ENCODE measurements around the gene DOCK11.

DOCK11 gene

GRCh38 chrX:118503260-118504041 is 7.8 kb downstream of the DOCK11 start:
- DNase-seq = no peak

DNA sequence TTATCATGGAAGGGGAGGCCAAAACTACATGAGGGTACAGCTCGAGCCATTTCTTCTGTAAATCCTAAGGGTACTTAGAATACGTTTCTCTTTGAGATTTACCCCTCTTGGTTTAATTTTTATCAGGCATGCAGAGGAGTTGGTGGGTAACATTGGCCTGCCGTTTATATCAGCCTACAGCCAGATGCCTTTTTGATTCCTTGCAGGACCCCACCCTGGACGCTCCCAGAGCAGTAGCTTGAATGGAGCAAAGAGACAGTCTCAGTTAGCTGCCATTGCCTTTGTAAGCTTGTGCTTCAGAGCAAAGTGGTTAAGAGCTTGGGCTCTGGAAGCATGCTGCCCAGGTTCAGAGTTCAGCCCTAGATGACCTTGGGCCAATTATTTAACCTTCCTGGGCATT is 9.0 kb downstream of the DOCK11 start:
- DNase-seq = no peak

DNA sequence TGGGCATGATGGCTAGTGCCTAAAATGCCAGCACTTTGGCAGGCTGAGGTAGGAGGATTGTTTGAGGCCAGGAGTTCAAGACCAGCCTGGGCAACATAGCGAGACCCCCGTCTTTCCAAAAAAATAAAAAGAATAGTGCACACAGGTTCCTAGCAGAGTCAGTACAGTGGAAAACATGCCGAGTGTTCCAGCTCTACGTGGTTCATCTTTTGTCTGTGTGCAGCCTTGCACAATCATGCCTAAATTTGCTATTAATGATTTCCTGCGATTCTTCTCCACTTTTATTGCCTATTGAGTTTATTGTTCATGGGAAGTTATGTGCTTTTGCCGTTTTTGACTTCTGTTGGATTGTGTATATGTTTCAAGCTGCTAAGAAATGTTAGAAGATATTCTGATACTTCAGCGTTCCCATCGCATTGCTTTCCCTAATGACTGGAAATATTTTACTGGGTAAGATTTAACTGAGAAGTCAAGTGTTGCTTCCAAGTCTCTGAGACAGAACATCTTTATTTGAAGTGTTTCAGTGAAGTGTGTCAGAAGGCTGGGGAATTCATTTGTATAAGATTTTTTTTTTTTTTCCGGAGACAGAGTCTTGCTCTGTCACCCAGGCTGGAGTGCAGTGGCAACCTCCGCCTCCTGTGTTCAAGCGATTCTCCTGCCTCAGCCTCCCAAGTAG is 11.3 kb downstream of the DOCK11 start:
- DNase-seq = no peak

DNA sequence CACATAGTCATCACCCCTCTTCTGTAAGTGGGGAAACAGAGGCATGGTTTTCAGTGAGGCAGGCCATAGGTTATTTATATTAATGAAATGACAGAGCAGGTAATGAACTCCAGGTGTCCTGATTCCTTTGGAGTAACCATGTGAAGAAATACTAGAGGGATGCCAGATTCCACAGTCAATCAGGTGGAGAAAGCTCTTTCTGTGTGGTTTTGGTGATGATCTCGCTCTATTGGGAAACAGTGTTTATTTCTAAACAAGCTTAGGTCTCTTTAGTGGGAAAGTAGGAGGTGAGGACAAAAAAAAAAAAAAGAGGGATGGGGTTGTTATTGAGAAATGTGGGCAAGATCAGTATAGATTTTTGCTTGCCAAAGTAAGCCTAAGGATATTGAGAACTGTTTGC is 12.2 kb downstream of the DOCK11 start:
- DNase-seq = no peak

DNA sequence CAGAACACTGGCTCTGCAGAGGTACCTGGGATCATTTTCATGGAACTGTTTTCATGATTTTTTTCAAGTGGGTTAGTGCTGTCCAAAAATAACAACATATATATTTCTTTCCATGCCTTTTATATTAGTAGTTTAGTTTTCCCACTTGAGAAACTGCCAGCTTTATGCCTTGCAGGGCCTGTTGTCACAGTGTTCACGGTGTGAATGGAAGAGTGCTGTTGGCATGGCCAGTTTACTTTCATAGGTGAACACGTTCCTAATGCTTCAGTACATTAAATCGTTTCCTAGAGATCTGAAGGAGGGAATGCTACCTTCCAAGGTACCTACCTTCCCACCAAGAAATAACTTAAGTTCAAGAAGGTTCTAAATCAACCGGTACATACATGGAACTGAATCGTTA is 12.6 kb downstream of the DOCK11 start:
- no peak for DNase-seq

DNA sequence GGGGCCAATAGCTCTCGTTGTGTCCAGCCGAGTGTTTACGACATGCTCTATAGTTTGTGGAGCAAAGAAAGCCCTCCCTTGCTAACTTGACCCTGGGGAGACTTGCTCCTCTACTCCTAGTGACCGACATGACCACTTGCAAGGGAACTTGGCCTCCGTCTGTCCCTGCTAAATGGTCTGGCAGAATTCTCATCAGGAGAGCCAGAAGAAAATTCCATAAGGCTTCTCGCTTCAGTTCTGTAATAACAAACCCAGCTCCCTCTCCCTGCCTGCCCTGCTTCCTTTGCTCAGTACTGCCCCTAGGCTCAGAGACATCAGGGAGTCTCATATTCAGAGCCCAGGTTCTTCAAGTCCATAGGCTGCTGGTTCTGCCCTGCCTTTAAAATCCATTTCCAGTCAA is 13.0 kb downstream of the DOCK11 start:
- DNase-seq = no peak

DNA sequence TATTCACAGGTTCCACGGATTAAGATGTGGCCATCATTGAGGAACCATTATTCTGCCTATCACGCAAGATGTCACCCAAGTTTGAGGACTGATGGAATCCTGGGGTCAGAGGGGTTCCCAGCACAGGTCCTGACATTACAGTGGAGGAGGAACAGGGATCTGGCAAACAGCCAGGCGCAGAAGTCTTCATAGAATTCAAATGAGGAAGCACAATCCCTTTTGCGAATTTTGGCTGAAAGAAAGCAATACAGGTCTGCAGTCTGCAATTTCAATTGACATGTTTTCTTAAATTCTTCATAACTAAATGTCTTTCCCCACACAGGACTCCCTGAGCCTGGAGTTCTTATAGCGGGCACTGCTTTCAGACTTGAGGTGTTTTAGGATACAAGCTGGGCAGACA is 14.5 kb downstream of the DOCK11 start:
- no peak for DNase-seq

DNA sequence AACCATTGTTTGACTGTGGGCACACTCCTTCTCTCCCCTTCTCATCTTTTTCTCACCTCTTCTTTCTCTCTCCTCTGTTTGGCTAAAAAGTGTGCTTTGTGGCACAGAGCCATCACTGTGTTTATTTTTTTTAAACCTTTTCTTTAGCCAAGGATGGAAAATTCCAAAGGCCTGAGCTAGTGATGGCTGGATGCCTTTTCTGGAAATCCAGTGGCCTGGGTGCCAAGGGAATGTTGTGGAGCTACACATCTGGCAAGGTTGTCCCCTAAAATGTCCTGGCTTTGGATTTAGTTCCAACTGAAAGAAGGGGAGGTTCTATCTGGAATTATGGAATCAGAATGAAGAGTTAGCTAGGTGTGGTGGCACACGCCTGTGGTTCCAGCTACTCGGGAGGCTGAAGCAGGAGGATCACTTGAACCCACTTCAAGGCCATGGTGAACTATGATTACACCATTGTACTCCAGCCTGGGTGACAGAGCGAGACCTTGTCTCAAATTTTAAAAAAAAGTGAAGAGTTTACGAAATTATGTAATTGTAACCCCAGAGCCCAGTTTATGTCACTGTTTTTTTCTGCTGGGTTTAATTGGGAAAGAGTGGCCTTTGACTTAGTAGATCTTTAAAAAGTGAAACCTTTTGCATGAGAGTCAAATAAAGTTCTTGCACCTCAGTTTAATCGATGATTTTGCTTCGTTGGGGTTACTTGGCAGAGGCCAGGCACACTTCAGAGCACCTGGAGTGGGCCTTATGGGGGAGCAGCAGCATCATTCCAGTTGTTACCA is 17.7 kb downstream of the DOCK11 start:
- no peak for DNase-seq

DNA sequence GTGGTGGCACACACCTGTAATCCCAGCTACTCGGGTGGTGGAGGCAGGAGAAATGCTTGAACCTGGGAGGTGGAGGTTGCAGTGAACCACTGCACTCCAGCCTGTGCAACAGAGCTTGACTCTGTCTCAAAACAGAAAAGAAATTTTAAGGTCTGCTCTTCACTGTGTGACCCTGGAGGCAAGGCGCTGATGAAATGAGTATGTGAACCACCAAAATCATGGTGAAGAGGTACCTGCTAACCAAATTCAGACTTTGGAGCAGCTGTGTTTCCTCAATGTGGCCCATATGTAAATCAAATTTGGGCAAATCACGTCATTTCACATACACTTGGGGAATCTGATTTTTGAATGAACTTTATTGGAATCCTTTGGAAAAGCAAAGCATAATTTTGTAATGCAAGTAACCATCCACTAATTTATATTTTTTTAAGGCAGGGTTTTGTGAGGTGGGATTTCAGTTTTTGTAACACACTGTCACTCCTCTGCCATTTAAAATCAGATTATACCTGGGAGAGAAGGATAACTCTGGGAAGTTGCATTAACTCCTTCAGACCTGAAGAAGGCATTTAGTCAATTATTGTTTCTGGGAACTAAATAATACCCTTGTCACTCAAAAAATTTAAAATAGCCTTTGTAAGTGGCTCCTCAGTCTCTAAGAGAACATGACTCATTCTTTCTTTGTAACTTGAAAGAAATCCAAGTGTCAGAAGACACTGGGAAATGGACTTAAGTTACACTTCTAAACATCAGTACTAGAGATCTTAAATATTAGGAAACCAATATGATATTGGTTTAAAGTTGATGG is 24.0 kb downstream of the DOCK11 start:
- no peak for DNase-seq

GRCh38 chrX:118520216-118521206 is 24.9 kb downstream of the DOCK11 start:
- no peak for DNase-seq

DNA sequence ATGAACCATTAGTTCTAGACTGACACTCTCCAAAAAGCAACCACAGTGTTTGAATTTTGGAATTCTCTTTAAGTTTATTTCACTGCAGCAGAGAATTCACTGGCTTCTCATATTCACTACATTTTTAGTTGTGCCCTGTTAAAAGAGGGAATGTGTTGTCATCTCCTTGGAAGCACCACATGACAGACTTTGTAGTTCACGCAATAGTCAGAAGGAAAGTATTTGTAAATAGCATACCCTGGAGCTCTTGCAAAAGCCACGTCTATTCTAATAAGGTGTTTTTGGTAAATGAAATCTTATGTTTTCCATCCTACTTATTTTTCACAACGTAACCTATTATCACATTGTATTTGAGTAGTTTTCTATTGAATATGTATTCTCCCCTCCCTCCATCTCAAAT is 25.8 kb downstream of the DOCK11 start:
- DNase-seq = no peak

GRCh38 chrX:118522230-118522926 is 26.8 kb downstream of the DOCK11 start:
- no peak for DNase-seq

DNA sequence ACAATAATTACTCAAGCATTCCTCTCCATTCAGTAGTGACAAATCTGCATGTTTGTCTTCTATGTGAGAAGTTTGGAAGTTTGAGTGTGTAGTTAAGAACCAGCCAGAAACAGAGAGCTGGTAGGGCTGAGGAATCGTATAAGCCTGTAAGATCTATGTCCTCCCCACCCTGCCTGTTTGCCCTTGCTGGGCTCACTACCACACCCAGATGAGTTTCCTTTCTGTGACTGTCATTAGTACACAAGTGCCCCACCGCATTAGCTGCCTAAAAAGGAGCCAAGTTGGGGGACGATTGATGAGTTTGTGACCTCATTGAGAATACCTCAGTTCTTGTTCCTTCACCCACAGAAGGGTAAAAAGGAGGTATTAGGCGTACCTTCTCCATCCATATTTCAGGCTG is 28.3 kb downstream of the DOCK11 start:
- no peak for DNase-seq

- no peak for DNase-seq
Observed at GRCh38 chrX:118524344-118524743, 28.7 kb downstream of the DOCK11 start.

- DNase-seq = no peak
Observed at GRCh38 chrX:118525174-118525730, 29.6 kb downstream of the DOCK11 start.

DNA sequence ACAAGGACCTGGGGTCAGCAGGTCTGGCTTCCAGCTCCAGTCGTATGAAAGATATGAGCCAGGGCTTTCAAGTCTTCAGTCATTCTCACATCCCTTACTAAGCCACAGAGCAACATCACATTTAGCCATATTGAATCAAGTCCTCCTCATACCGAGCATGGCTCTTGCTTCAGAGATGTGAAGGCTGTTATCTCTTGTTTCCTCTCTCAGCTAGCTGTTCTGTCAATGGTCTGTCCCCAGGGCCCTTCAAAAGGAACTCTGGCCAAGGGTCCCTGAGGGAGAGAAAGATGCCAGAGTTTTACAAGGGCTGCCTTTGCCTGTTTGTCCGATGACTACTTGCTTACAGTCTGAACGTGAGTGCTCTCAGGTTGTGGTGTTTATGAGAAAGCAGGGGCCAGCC is 30.5 kb downstream of the DOCK11 start:
- DNase-seq = no peak

DNA sequence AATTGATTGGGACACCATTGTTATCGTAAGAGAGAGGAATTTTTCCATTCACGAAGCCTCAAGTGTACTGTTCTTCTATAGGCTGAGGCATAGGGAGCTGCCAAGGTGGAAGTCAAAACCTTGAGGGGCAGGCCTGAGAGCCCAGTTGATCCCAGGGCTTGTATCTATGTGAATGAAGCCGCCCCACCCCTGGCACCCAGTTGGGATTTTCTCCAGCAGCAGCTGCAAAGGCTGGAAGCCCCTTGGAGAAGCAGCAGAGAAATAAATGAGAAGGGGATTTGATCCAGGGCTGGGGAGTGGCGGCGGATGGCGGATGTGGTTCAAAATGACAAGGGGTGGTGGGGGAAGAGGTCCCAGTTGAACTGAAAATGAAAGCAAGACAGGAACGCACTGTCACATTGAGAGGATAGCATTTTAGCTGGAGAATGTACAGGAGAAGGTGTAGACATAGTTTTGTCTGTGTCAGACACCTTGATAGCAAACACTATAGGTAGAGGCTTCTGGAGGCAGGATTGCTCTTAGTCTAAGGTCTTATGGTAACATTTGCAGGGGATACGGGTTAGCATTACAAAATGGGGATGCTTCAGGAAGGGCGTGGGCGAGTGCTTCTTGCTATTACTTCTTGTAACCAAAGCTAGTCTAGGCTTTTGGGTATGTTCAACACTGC is 32.6 kb downstream of the DOCK11 start:
- no peak for DNase-seq

- DNase-seq = no peak
Observed at GRCh38 chrX:118530219-118530911, 34.8 kb downstream of the DOCK11 start.

GRCh38 chrX:118534716-118535493 is 39.3 kb downstream of the DOCK11 start:
- no peak for DNase-seq
